ENCODE results near the gene IPO4.
"Not testable (repeated sequence)": the region's sequence is repeated elsewhere in the genome, so short reads cannot be mapped to it uniquely, and the experiment has no call there.

The IPO4 gene

DNA sequence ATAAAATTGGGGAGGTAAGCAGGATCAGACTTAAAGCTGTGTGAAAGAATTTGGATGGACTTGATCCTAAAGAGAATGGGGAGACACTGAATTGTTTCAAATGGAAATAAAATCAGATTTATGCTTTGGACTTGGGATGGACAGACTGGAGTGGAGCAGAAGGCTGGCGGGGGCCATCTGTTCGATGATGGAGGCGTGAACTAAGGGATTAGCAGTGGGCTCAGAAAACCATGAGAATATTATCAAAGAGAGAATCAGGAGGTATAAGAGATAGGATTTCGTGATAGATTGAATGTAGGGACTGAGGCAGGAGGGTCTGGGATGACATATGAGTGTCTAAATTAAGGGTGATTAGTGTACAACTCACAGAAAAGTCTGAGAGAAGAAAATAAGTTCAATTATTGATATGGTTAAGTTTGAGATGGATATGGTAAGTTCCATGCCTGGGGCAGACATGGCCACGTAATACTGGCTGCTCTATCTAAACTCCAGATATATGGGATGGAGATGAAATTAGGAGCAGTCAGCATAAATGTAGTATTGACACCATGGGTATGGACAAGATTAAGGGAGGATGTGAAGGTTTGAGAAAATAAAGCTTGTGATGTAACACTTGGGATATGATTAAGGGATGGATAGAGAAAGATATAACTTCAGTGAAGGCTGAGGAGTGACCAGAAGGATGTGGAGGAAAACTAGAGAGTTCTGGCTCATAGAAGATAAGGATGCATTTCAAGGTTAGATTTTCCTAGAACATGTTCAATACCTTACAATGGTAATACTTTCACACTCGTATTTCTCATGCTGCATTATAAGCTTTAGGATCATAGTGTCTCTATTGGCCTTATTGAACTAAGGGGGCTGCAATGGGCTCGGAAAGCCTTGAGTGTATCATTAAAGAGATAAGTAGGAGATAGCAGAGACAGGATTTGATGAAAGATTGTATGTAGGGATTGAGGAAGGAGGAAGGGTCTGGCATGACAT is 15.8 kb upstream of the IPO4 start:
- no peak overlapping the region for H3K4me3 ChIP-seq (ENCODE audit: low read depth, low read length)
- TF ChIP-seq, protein P1, sequence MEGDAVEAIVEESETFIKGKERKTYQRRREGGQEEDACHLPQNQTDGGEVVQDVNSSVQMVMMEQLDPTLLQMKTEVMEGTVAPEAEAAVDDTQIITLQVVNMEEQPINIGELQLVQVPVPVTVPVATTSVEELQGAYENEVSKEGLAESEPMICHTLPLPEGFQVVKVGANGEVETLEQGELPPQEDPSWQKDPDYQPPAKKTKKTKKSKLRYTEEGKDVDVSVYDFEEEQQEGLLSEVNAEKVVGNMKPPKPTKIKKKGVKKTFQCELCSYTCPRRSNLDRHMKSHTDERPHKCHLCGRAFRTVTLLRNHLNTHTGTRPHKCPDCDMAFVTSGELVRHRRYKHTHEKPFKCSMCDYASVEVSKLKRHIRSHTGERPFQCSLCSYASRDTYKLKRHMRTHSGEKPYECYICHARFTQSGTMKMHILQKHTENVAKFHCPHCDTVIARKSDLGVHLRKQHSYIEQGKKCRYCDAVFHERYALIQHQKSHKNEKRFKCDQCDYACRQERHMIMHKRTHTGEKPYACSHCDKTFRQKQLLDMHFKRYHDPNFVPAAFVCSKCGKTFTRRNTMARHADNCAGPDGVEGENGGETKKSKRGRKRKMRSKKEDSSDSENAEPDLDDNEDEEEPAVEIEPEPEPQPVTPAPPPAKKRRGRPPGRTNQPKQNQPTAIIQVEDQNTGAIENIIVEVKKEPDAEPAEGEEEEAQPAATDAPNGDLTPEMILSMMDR (IDR thresholded peaks at IDR 0.05; ENCODE audit: low read depth, low read length, missing control alignments) = no peak
- DNase-seq (ENCODE audit: low read depth) = no peak

DNA sequence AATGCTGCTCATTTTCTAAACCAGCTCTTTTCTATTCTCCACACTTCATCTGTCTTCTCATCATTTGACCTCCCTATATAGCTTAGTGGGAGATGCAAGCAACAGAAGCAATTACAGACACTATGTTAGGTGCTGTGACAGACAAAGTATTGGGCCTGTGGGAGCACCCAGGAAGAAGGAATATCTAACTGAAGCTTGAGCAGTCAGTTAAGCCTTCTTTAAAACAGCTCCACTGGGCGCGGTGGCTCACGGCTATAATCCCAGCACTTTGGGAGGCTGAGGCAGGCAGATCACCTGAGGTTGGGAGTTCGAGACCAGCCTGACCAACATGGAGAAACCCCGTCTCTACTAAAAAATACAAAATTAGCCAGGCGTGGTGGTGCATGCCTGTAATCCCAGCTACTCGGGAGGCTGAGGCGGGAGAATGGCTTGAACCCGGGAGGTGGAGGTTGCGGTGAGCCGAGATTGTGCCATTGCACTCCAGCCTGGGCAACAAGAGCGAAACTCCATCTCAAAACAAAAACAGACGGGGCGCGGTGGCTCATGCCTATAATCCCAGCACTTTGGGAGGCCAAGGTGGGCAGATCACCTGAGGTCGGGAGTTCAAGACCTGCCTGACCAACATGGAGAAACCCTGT is 14.8 kb upstream of the IPO4 start:
- H3K4me3 ChIP-seq (ENCODE audit: low read depth, low read length); DNase-seq (ENCODE audit: low read depth): not testable (repeated sequence)

DNA sequence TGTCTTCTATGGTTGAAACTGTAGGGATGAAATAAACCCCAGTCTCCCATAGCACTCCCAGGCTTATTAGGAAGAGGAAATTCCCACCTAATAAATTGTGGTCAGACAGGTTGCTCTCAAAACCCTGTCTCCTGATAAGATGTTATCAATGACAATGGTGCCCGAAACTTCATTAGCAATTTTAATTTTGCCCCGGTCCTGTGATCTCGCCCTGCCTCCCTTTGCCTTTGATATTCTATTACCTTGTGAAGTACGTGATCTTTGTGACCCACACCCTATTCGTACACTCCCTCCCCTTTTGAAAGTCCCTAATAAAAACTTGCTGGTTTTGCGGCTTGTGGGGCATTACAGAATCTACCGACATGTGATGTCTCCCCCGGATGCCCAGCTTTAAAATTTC is 13.9 kb upstream of the IPO4 start:
- not testable (repeated sequence) for H3K4me3 ChIP-seq (ENCODE audit: low read depth, low read length); DNase-seq (ENCODE audit: low read depth)

DNA sequence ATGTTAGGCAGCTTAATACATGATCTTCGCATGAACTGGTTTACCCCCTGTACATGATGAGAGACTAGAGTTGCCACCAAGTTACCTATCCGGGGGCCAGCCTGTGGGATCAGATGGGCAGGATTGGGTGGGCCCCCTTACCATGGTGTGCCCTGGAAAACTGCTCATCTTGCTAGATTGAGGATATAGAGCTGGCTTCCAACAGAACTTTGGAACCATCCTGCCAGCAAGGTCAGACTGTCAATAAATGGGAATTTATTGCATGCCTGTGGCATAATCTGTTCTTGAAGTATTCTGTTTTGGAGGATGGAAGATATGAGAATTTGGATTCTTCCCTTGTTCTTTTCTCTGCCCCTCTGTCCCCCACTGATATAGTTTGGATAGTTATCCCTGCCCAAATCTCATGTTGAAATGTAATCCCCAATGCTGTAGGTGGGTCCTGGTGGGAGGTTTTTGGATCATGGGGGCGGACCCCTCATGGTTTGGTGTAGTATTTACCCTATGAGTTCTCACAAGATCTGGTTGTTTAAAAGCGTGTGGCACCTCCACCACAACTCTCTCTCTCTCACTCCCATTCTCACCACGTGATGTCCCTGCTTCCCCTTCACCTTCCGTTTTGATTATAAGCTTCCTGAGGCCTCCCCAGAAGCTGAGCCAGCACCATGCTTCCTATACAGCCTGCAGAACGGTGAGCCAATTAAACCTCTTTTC is 10.4 kb upstream of the IPO4 start:
- no peak for DNase-seq (ENCODE audit: low read depth)
- TF ChIP-seq, protein P1 (IDR thresholded peaks at IDR 0.05; ENCODE audit: low read depth, low read length, missing control alignments) = no peak
- H3K4me3 ChIP-seq (ENCODE audit: low read depth, low read length) = no peak overlapping the region

DNA sequence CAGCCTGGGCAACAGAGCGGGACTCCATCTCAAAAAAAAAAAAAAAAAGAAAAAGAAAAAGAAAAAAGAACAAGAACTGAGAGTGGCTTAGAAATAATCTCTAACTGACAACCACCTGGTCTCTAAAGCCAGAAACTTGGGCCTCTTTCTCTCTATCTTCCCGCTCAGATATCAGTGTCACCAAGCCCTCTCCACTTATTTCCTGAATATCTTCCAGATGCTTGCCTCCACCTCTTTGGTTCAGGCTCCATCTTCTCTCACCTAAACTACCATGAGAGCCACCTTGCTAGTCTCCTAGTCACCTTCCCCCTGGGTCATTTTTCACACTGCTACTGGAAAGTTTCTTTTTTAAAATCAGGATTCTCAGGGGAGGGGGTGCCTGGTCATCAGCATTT is 8.4 kb upstream of the IPO4 start:
- peak overlapping the region; percentile 94 for H3K4me3 ChIP-seq (ENCODE audit: low read depth, low read length)
- TF ChIP-seq, protein P1 (IDR thresholded peaks at IDR 0.05; ENCODE audit: low read depth, low read length, missing control alignments) = no peak
- DNase-seq (ENCODE audit: low read depth) = no peak

DNA sequence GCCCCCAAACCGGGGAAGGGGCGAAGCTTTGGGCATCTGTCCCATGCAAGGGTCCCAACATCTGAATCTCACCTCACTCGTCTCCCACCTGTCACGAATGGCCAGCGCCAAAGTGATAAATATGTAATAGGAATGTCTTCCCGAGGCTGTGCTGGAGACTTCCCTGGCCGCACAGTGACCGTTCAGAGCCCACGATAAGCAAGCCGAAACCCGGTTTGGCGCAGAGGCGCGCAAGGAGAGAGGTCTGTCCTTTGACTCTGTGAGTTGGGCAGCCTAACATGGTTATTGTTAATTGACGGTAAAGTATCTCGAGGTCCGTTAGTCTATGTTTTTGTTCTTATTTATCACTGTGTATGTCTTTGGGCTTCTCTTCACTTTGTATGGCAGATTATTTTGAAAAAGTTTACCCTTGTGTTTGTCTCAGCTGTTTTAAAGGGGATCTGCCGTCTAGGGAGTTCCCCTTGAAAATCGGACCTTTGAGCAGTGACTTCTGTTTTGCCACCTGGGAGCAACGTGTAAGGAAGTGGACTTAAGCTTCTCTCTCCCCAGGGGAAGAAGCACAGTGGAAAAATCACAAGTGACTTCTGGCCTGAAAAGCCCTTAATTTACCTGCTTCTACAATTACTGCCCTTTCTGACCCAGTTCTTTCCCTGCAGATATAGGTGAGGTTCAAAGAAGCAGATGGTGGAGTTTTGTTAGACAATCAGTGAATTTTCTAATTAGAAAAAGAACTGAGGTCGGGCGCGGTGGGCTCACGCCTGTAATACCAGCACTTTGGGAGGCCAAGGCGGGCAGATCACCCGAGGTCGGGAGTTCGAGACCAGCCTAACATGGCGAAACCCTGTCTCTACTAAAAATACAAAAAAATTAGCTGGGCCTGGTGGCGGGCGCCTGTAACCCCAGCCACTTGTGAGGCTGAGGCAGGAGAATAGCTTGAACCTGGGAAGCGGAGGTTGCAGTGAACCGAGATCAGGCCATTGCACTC is 7.7 kb upstream of the IPO4 start:
- TF ChIP-seq, protein P1 (IDR thresholded peaks at IDR 0.05; ENCODE audit: low read depth, low read length, missing control alignments) = no peak
- no peak for DNase-seq (ENCODE audit: low read depth)
- peak overlapping the region; percentile 94 for H3K4me3 ChIP-seq (ENCODE audit: low read depth, low read length)

Data from GM12864 (cell line).